Thyroid gland (tissue), 4 donors: ENCODE results near the gene TMEM8B.
A peak's percentile ranks its signal among the peaks of the same experiment; 100 is the strongest.

Source experiments
- POLR2A ChIP-seq, 2 donors: fragments of 450-650 bp; IDR thresholded peaks; one replicate each; pipeline ENCODE4 v1.6.1; 2017; ENCODE audit warnings: antibody characterized with exemption in 2 of 2, mild to moderate bottlenecking in 2 of 2, moderate library complexity in 1 of 2
- TF ChIP-seq, protein P1 (sequence below), 6 experiments: fragments of 200-600 bp in 3 of 6; fragments of 450-650 bp in 3 of 6; sonication (generic) in 3 of 6; IDR thresholded peaks; one replicate each; pipeline ENCODE4 v1.5.1; 2016 to 2019; ENCODE audit warnings: antibody characterized with exemption in 6 of 6, mild to moderate bottlenecking in 2 of 6, inconsistent platforms in 1 of 6, moderate library complexity in 1 of 6

DNA sequence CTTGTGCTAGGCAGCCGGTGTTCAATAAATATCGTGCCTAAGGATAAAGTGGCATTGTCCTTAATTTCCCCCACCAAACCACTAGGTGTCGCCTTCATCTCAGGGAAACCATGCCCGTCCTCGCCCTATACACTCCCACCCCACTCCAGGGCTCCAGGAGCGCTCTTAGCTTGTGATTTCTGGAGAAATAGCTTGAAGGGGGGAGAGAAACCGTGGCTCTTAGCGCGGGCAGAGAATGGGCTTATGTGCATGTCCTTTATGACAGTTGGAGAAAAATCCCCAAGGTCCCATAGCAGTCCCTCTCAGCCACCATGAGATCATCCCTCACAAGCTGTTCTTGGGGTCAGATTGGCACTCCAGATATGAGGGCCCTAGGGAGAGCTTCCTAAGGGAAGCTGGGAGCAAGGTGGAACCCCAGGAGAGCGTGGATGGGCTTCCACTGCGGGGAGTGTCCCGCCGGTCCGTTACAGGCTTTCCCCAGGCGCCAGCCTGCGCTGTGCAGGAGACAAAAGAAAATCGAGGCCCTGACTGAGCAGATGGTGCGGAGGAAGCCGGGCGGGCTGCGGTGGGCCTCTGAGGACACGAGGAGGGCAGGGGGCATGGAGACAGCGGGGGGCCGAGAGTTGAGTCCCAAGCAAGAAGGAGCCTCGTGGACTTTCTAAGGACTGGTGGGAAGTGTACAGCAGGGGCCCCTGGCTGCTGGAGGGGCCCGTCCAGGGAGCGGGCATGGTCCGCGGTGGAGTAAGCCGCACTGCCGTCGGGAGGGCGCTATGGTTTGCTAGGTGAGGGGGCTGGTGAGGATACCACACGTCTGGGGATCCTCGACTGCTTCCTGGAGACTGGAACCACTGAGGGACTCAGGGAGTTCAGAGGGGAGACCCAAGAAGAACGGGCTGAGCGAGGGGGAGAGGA lies 38.4 kb upstream of the TMEM8B start:
- TF ChIP-seq, protein P1, sequence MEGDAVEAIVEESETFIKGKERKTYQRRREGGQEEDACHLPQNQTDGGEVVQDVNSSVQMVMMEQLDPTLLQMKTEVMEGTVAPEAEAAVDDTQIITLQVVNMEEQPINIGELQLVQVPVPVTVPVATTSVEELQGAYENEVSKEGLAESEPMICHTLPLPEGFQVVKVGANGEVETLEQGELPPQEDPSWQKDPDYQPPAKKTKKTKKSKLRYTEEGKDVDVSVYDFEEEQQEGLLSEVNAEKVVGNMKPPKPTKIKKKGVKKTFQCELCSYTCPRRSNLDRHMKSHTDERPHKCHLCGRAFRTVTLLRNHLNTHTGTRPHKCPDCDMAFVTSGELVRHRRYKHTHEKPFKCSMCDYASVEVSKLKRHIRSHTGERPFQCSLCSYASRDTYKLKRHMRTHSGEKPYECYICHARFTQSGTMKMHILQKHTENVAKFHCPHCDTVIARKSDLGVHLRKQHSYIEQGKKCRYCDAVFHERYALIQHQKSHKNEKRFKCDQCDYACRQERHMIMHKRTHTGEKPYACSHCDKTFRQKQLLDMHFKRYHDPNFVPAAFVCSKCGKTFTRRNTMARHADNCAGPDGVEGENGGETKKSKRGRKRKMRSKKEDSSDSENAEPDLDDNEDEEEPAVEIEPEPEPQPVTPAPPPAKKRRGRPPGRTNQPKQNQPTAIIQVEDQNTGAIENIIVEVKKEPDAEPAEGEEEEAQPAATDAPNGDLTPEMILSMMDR (IDR thresholded peaks at IDR 0.05), result peak; percentile 57 to 98 (median 85)
- no peak for TF ChIP-seq POLR2A (IDR thresholded peaks at IDR 0.05)
